K562 (cell line): ENCODE results near the gene TMEM131L. TPM values are rescaled to one million over a fixed set of nuclear protein-coding genes. Genes with fewer than 3 reads are reported as not detected.

Experiments used
- ATAC-seq: fragments of 200-7000 bp; cut with Tn5 transposase; 3 replicates; pipeline ENCODE4 v1.9.1; 2020; ENCODE audit warnings: moderate library complexity
- BruUV-seq: library from RNA; stranded (reverse); fragments of 400-500 nt; replicated peaks from 2 replicates; lab custom pipeline; 2021; lab: Mats Ljungman, UMichigan
- CTCF ChIA-PET: fragments of 300-600 bp; formaldehyde crosslinking; extraction: SDS; loops from one replicate; lab custom pipeline; 2021; ENCODE audit warnings: low intra/inter-chr PET ratio; lab: Yijun Ruan, JAX
- POLR2A ChIA-PET: fragments of 300-600, 350-650 bp; sonication (Branson Sonifier 250); formaldehyde crosslinking; extraction: SDS; loops from one replicate; lab custom pipeline; 2021; ENCODE audit warnings: antibody characterized with exemption, inconsistent platforms; lab: Yijun Ruan, JAX
- DNase-seq, 4 experiments: peaks; one replicate each; pipeline versions ENCODE4 v3.0.0 to v3.0.0-alpha.2; 2011 to 2018; ENCODE audit warnings: low spot score in 3 of 4, mixed read lengths in 3 of 4; ENCODE audit errors: extremely low read depth in 1 of 4
- FAIRE-seq: peaks from 2 replicates; lab custom pipeline; 2011; peaks lifted over from hg19 to GRCh38; lab: Jason Lieb, UNC
- H2AFZ ChIP-seq: 2 replicates; pipeline ENCODE4 v1.6.0; 2011; ENCODE audit warnings: low read depth, low read length, control low read depth, inconsistent platforms
- H3K27ac ChIP-seq: fragments of 200-600 bp; 3 replicates; pipeline ENCODE4 v1.8.0; 2011; ENCODE audit warnings: low read depth, mild to moderate bottlenecking, control low read depth, inconsistent platforms, low read length, moderate library complexity, mixed read lengths; ENCODE audit errors: extremely low read depth
- H3K27me3 ChIP-seq, 2 experiments: fragments of 300-600 bp in 1 of 2; 2 replicates in 1 of 2; 3 replicates in 1 of 2; pipeline versions ENCODE4 v1.6.0 to v1.8.0; 2011; ENCODE audit warnings: inconsistent platforms in 2 of 2, low read length in 2 of 2, mild to moderate bottlenecking in 1 of 2, mixed read lengths in 1 of 2, moderate library complexity in 1 of 2; ENCODE audit not compliant: control insufficient read depth in 2 of 2, insufficient read depth in 2 of 2
- H3K36me3 ChIP-seq: fragments of 300-600 bp; 3 replicates; pipeline ENCODE4 v1.8.0; 2011; ENCODE audit warnings: mild to moderate bottlenecking, low read length, inconsistent platforms; ENCODE audit not compliant: control insufficient read depth, insufficient read depth
- H3K4me1 ChIP-seq, 2 experiments: fragments of 200-600 bp in 1 of 2; replicated peaks in 1 of 2; 2 replicates in 1 of 2; 3 replicates in 1 of 2; pipeline versions ENCODE4 v1.5.1 to v1.8.0; 2011; ENCODE audit warnings: inconsistent platforms in 2 of 2, low read length in 2 of 2, mild to moderate bottlenecking in 1 of 2, mixed read lengths in 1 of 2, moderate library complexity in 1 of 2; ENCODE audit not compliant: control insufficient read depth in 2 of 2, insufficient read depth in 2 of 2
- H3K4me2 ChIP-seq: 2 replicates; pipeline ENCODE4 v1.6.1; 2011; ENCODE audit warnings: low read length, control low read depth, inconsistent platforms, mixed read lengths; ENCODE audit not compliant: insufficient read depth
- H3K4me3 ChIP-seq: fragments of 200-600 bp; sonication (generic), shearing (Covaris generic); 2 replicates; pipeline ENCODE4 v1.5.1; 2016; ENCODE audit warnings: control low read depth, inconsistent platforms
- H3K79me2 ChIP-seq: fragments of 200-600 bp; 3 replicates; pipeline ENCODE4 v1.8.0; 2011; ENCODE audit warnings: low read length, inconsistent platforms; ENCODE audit not compliant: control insufficient read depth, insufficient read depth
- H3K9ac ChIP-seq, 2 experiments: 2 replicates each; pipeline versions ENCODE4 v1.6.0 to v1.6.1; 2011; ENCODE audit warnings: low read depth in 2 of 2, low read length in 2 of 2, control low read depth in 1 of 2, inconsistent platforms in 1 of 2, mild to moderate bottlenecking in 1 of 2, mixed read lengths in 1 of 2; ENCODE audit not compliant: insufficient read depth in 1 of 2
- H3K9me1 ChIP-seq: one replicate; pipeline ENCODE4 v1.6.0; 2011; ENCODE audit warnings: inconsistent platforms, mild to moderate bottlenecking, low read length, moderate library complexity; ENCODE audit not compliant: control insufficient read depth, insufficient read depth
- H3K9me3 ChIP-seq: replicated peaks from 2 replicates; pipeline ENCODE4 v1.5.1; 2011; ENCODE audit warnings: low read depth, low read length, inconsistent platforms; ENCODE audit not compliant: control insufficient read depth, insufficient read depth
- H4K20me1 ChIP-seq: replicated peaks from 2 replicates; pipeline ENCODE4 v1.6.1; 2011; ENCODE audit warnings: low read length, inconsistent platforms, mixed read lengths; ENCODE audit not compliant: control insufficient read depth, insufficient read depth
- RAD21 ChIP-seq, 2 experiments: fragments of 250-450 bp in 1 of 2; fragments of 450-650 bp in 1 of 2; sonication (Bioruptor Pico) in 1 of 2; formaldehyde crosslinking in 1 of 2; IDR thresholded peaks in 1 of 2; conservative IDR thresholded peaks in 1 of 2; 2 replicates each; pipeline versions ENCODE4 v1.4.0 to v1.8.0; 2020 to 2022; ENCODE audit warnings: mild to moderate bottlenecking in 2 of 2, moderate library complexity in 1 of 2
- RAD51 ChIP-seq: fragments of 450-650 bp; IDR thresholded peaks from 2 replicates; pipeline ENCODE4 v1.7.1; 2016; ENCODE audit warnings: low read depth, mild to moderate bottlenecking, borderline replicate concordance
- ZBTB7A ChIP-seq: IDR thresholded peaks from 2 replicates; pipeline ENCODE4 v1.6.1; 2011; ENCODE audit warnings: low read depth, mild to moderate bottlenecking, low read length, moderate library complexity, borderline replicate concordance; ENCODE audit not compliant: control insufficient read depth
- ZNF165 ChIP-seq: fragments of 250-450 bp; sonication (Bioruptor Pico); IDR thresholded peaks from 2 replicates; pipeline ENCODE4 v1.4.0; 2020; ENCODE audit warnings: borderline replicate concordance
- ZNF696 ChIP-seq: fragments of 250-450 bp; sonication (Bioruptor Pico); conservative IDR thresholded peaks from 2 replicates; pipeline ENCODE4 v1.4.0; 2020; ENCODE audit warnings: mild to moderate bottlenecking, moderate library complexity
- WGBS: fragments of 100-300 bp; shearing (Covaris generic); methylation state at CpG from one replicate; pipeline ENCODE4 v1.1.6; 2016; ENCODE audit warnings: low coverage, mixed read lengths; ENCODE audit not compliant: insufficient coverage; ENCODE audit errors: missing lambda C conversion rate; 5-methylcytosine and 5-hydroxymethylcytosine counted together
- in situ Hi-C: fragments of 300-500 bp; cut with MboI; formaldehyde crosslinking; loops from 4 replicates; pipeline ENCODE4 v1.15.0; 2018; ENCODE audit warnings: inconsistent platforms, mixed read lengths
- intact Hi-C: fragments of 100-400 bp; cut with micrococcal nuclease; formaldehyde crosslinking; loops from 2 replicates; pipeline ENCODE4 v1.14.2; 2022
- polyA plus RNA-seq, 8 experiments: library from polyadenylated mRNA; depleted of rRNA in 4 of 8; stranded (reverse) in 5 of 8; unstranded in 3 of 8; fragments of >200 nt; fragmentation: Nextera tagmentation in 2 of 8; fragmentation: Illumina TruSeq in 1 of 8; extraction: Ambion mirVana in 2 of 8; extraction: Trizol in 1 of 8; gene quantifications; 2 replicates each; pipeline versions ENCODE4 v1.2.1 to v1.2.3, GENCODE V29; 2011 to 2014; ENCODE audit warnings: inconsistent platforms in 1 of 8, missing spikeins in 1 of 8
- total RNA-seq, 7 experiments: library from RNA; depleted of rRNA in 6 of 7; stranded (reverse); fragments of >200 nt in 6 of 7; fragmentation: Illumina TruSeq in 2 of 7; extraction: Trizol in 2 of 7; gene quantifications; 2 replicates each; pipeline versions ENCODE4 v1.2.1 to v1.2.3, GENCODE V29; 2011 to 2021; ENCODE audit warnings: low replicate concordance in 1 of 7
- TF ChIP-seq, protein P1 (sequence below): fragments of 250-450 bp; sonication (Bioruptor Pico); IDR thresholded peaks from 2 replicates; pipeline ENCODE4 v1.5.0; 2020; ENCODE audit warnings: mild to moderate bottlenecking
- TF ChIP-seq, protein P2 (sequence below): sonication (generic); formaldehyde crosslinking; IDR thresholded peaks from 2 replicates; pipeline ENCODE4 v1.8.0; 2023; ENCODE audit warnings: missing genetic modification reagents, mild to moderate bottlenecking, borderline replicate concordance
- TF ChIP-seq, protein P3 (sequence below): fragments of 250-450 bp; sonication (Bioruptor Pico); IDR thresholded peaks from 2 replicates; pipeline ENCODE4 v1.8.0; 2022; ENCODE audit warnings: inconsistent platforms
- TF ChIP-seq, protein P4 (sequence below): IDR thresholded peaks from 2 replicates; pipeline ENCODE4 v1.6.1; 2016; ENCODE audit warnings: missing genetic modification characterization, missing compliant biosample characterization

TMEM131L gene
- total and polyA plus RNA-seq, 9 of the 15 experiments (the other 6 are each of a cell fraction or from before 2014, with no cell fraction given), result 1.2 to 20.8 (median 12.9) TPM

DNA sequence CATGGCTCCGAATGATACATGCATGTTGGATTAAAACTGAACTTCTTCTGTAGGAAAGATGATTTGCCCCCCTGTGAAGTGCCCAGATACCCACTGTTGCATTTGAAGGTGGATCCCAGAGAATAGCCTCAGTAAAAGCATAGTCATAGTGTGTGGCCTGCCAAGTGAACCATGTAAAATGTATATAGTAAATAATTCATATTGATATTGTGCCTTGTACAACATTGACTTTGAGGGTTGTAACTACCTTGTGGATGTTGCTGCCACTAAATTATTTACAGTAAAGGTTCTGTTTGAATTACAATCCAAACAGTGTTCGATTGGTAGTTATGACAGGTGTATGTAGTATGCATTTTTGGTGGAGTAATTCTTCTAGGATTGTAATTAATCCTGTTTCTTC lies 19.2 kb downstream of the TMEM131L start:
- FAIRE-seq, result no peak
- H3K36me3 ChIP-seq, result peaks cover 26% of the 10 kb centered on the region; the same call in 2 of the 3 replicates
- no peak overlapping the region for H3K4me3 ChIP-seq
- BruUV-seq, result no TSS peak
- H3K9me1 ChIP-seq, result no peaks in the 10 kb centered on the region
- ATAC-seq, result no peak
- WGBS, result 88% methylated on average over 2 of the region's 2 CpGs
- H3K4me2 ChIP-seq, result no peak overlapping the region
- intact Hi-C loops (no loop called here), in situ Hi-C loops (no loop called here)
- H3K9me3 ChIP-seq, result no peaks in the 10 kb centered on the region
- H3K9ac ChIP-seq, result no peak overlapping the region
- POLR2A ChIA-PET, result interaction anchor here (1.3 kb wide), 1 partner anchor 12 kb away, joined by 3 read pairs; no protein-coding TSS in a partner anchor
- no peaks in the 10 kb centered on the region for H3K27me3 ChIP-seq
- H3K79me2 ChIP-seq, result peaks cover 54% of the 10 kb centered on the region
- no peak overlapping the region for H2AFZ ChIP-seq
- CTCF ChIA-PET, result no interaction called here
- no peak overlapping the region for H3K27ac ChIP-seq
- H3K4me1 ChIP-seq, result peaks cover 14 to 19% of the 10 kb centered on the region in 2 experiments; a peak in 4 of 5 replicates
- no peaks in the 10 kb centered on the region for H4K20me1 ChIP-seq
- no peak for DNase-seq
- TF ChIP-seq, protein P1, sequence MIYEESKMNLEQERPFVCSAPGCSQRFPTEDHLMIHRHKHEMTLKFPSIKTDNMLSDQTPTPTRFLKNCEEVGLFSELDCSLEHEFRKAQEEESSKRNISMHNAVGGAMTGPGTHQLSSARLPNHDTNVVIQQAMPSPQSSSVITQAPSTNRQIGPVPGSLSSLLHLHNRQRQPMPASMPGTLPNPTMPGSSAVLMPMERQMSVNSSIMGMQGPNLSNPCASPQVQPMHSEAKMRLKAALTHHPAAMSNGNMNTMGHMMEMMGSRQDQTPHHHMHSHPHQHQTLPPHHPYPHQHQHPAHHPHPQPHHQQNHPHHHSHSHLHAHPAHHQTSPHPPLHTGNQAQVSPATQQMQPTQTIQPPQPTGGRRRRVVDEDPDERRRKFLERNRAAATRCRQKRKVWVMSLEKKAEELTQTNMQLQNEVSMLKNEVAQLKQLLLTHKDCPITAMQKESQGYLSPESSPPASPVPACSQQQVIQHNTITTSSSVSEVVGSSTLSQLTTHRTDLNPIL (CRISPR knock-in tag), result no peak
- TF ChIP-seq ZNF696 (CRISPR knock-in tag) (no peak), ZBTB7A (no peak), ZNF165 (CRISPR knock-in tag) (no peak), RAD51 (no peak), RAD21 (CRISPR knock-in tag; conservative IDR thresholded peaks at IDR 0.05 in 1 of 2, IDR thresholded peaks at IDR 0.05 in 1 of 2) (no peak)
- TF ChIP-seq, protein P2, sequence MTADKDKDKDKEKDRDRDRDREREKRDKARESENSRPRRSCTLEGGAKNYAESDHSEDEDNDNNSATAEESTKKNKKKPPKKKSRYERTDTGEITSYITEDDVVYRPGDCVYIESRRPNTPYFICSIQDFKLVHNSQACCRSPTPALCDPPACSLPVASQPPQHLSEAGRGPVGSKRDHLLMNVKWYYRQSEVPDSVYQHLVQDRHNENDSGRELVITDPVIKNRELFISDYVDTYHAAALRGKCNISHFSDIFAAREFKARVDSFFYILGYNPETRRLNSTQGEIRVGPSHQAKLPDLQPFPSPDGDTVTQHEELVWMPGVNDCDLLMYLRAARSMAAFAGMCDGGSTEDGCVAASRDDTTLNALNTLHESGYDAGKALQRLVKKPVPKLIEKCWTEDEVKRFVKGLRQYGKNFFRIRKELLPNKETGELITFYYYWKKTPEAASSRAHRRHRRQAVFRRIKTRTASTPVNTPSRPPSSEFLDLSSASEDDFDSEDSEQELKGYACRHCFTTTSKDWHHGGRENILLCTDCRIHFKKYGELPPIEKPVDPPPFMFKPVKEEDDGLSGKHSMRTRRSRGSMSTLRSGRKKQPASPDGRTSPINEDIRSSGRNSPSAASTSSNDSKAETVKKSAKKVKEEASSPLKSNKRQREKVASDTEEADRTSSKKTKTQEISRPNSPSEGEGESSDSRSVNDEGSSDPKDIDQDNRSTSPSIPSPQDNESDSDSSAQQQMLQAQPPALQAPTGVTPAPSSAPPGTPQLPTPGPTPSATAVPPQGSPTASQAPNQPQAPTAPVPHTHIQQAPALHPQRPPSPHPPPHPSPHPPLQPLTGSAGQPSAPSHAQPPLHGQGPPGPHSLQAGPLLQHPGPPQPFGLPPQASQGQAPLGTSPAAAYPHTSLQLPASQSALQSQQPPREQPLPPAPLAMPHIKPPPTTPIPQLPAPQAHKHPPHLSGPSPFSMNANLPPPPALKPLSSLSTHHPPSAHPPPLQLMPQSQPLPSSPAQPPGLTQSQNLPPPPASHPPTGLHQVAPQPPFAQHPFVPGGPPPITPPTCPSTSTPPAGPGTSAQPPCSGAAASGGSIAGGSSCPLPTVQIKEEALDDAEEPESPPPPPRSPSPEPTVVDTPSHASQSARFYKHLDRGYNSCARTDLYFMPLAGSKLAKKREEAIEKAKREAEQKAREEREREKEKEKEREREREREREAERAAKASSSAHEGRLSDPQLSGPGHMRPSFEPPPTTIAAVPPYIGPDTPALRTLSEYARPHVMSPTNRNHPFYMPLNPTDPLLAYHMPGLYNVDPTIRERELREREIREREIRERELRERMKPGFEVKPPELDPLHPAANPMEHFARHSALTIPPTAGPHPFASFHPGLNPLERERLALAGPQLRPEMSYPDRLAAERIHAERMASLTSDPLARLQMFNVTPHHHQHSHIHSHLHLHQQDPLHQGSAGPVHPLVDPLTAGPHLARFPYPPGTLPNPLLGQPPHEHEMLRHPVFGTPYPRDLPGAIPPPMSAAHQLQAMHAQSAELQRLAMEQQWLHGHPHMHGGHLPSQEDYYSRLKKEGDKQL, result no peak
- TF ChIP-seq, protein P3, sequence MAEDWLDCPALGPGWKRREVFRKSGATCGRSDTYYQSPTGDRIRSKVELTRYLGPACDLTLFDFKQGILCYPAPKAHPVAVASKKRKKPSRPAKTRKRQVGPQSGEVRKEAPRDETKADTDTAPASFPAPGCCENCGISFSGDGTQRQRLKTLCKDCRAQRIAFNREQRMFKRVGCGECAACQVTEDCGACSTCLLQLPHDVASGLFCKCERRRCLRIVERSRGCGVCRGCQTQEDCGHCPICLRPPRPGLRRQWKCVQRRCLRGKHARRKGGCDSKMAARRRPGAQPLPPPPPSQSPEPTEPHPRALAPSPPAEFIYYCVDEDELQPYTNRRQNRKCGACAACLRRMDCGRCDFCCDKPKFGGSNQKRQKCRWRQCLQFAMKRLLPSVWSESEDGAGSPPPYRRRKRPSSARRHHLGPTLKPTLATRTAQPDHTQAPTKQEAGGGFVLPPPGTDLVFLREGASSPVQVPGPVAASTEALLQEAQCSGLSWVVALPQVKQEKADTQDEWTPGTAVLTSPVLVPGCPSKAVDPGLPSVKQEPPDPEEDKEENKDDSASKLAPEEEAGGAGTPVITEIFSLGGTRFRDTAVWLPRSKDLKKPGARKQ, result no peak
- TF ChIP-seq, protein P4, sequence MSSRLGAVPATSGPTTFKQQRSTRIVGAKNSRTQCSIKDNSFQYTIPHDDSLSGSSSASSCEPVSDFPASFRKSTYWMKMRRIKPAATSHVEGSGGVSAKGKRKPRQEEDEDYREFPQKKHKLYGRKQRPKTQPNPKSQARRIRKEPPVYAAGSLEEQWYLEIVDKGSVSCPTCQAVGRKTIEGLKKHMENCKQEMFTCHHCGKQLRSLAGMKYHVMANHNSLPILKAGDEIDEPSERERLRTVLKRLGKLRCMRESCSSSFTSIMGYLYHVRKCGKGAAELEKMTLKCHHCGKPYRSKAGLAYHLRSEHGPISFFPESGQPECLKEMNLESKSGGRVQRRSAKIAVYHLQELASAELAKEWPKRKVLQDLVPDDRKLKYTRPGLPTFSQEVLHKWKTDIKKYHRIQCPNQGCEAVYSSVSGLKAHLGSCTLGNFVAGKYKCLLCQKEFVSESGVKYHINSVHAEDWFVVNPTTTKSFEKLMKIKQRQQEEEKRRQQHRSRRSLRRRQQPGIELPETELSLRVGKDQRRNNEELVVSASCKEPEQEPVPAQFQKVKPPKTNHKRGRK, result no peak
